D341Med (cell line): ENCODE results near the gene FUBP1.
"Not testable (repeated sequence)": the region's sequence is repeated elsewhere in the genome, so short reads cannot be mapped to it uniquely, and the experiment has no call there.

Source experiments
- DNase-seq: peaks from one replicate; pipeline ENCODE4 v3.0.0; 2012; ENCODE audit warnings: low spot score

The FUBP1 gene

GRCh38 chr1:77978969-77979876 lies at the start of gene FUBP1:
Gene FUBP1, minus strand, starts transcription at chr1:77979072. Its CDS starts 68 bp downstream, at chr1:77979004.
- peak; percentile 86 for DNase-seq

GRCh38 chr1:78021134-78021533 lies 42.3 kb upstream of the FUBP1 start:
- DNase-seq: not testable (repeated sequence)

GRCh38 chr1:78019024-78019423 lies 40.2 kb upstream of the FUBP1 start:
- DNase-seq: no peak

GRCh38 chr1:78015148-78015547 lies 36.3 kb upstream of the FUBP1 start:
- DNase-seq: no peak

- no peak for DNase-seq
These were observed 32.2 kb upstream of the FUBP1 start for GRCh38 chr1:78011050-78011449.

GRCh38 chr1:78009836-78010235 lies 31.0 kb upstream of the FUBP1 start:
- no peak for DNase-seq

- DNase-seq: no peak
These were observed 30.4 kb upstream of the FUBP1 start for GRCh38 chr1:78009276-78009675.

GRCh38 chr1:78007677-78008341 lies 28.9 kb upstream of the FUBP1 start:
- no peak for DNase-seq

GRCh38 chr1:78006521-78006920 lies 27.6 kb upstream of the FUBP1 start:
- no peak for DNase-seq

- no peak for DNase-seq
These were observed 26.9 kb upstream of the FUBP1 start for GRCh38 chr1:78005755-78006154.

GRCh38 chr1:78005448-78005722 lies 26.5 kb upstream of the FUBP1 start:
- no peak for DNase-seq

GRCh38 chr1:78004719-78005447 lies 26.0 kb upstream of the FUBP1 start, which contains the start of gene DNAJB4:
Gene DNAJB4, plus strand, starts transcription at chr1:78004939. Its CDS starts 172 bp downstream, at chr1:78005111.
- DNase-seq: peak; percentile 61

GRCh38 chr1:78003882-78004718 lies 25.2 kb upstream of the FUBP1 start:
- DNase-seq: peak; percentile 54

GRCh38 chr1:78003070-78003746 lies 24.3 kb upstream of the FUBP1 start:
- DNase-seq: no peak

GRCh38 chr1:78000536-78000935 lies 21.7 kb upstream of the FUBP1 start:
- DNase-seq: not testable (repeated sequence)

- DNase-seq: no peak
These were observed 17.9 kb upstream of the FUBP1 start for GRCh38 chr1:77996734-77997133.

- DNase-seq: no peak
These were observed 15.3 kb upstream of the FUBP1 start for GRCh38 chr1:77994117-77994705.

- no peak for DNase-seq
These were observed 12.8 kb upstream of the FUBP1 start for GRCh38 chr1:77991638-77992037.

- DNase-seq: no peak
These were observed 11.8 kb upstream of the FUBP1 start for GRCh38 chr1:77990629-77991204.

- DNase-seq: no peak
These were observed 10.9 kb upstream of the FUBP1 start for GRCh38 chr1:77989744-77990143.
